Mucosa of descending colon (tissue), 3 donors: ENCODE measurements around the gene CEACAM6. TPM values are rescaled to one million over a fixed set of nuclear protein-coding genes. Genes with fewer than 3 reads are reported as not detected.
A peak's percentile ranks its signal among the peaks of the same experiment; 100 is the strongest.

Experiments used
- ATAC-seq: fragments of 200-7000 bp; cut with Tn5 transposase; one replicate; pipeline ENCODE4 v1.9.1; 2020; ENCODE audit warnings: mild to moderate bottlenecking, moderate library complexity
- DNase-seq, 3 donors: peaks; one replicate each; pipeline ENCODE4 v3.0.0-alpha.2; 2020
- H3K36me3 ChIP-seq: fragments of 200-600 bp; one replicate; pipeline ENCODE4 v1.8.0; 2021; ENCODE audit warnings: low read depth, mild to moderate bottlenecking
- H3K4me1 ChIP-seq: fragments of 200-600 bp; one replicate; pipeline ENCODE4 v1.8.0; 2021; ENCODE audit warnings: low read depth, mild to moderate bottlenecking
- H3K4me3 ChIP-seq: fragments of 200-600 bp; one replicate; pipeline ENCODE4 v1.8.0; 2021; ENCODE audit warnings: mild to moderate bottlenecking
- H3K9me3 ChIP-seq: fragments of 200-600 bp; one replicate; pipeline ENCODE4 v1.8.0; 2021; ENCODE audit warnings: mild to moderate bottlenecking
- CTCF ChIP-seq: fragments of 200-600 bp; IDR thresholded peaks from one replicate; pipeline ENCODE4 v1.8.0; 2022; ENCODE audit warnings: antibody characterized with exemption, mild to moderate bottlenecking
- intact Hi-C, 2 donors: fragments of 100-400 bp; cut with DNase I in 1 of 2; cut with micrococcal nuclease in 1 of 2; formaldehyde crosslinking; loops; one replicate each; pipeline versions ENCODE4 v1.11.0 to v1.11.1; 2022; cut with DNase I, micrococcal nuclease
- total RNA-seq, 3 donors: library from RNA; stranded (reverse); fragmentation: NEBNext Ultra II Directional in 2 of 3; extraction: Animal tissue kit (Norgen Biotek cat#: 25700) in 2 of 3; gene quantifications; one replicate each; pipeline versions ENCODE4 v1.2.1 to v1.2.4, GENCODE V29; 2021 to 2023
- donor health status: DM: no; HTN: no; CAD: no; lungs with moderate emphysema.
- donor health status: DM: no; HTN: no; CAD: no.
- donor health status: DM: no; HTN: yes; CAD: no.

CEACAM6 gene
- total RNA-seq, 3 donors from 2014 or later = 249 to 1,767 (median 431) TPM

- Histone ChIP-seq H3K4me3 (no peak overlapping the region), H3K9me3 (no peaks in the 10 kb centered on the region), H3K4me1 (no peaks in the 10 kb centered on the region), H3K36me3 (no peaks in the 10 kb centered on the region)
- intact Hi-C loops = no loop called here
- peak in 1 of 3 donors; percentile 65 for DNase-seq
- ATAC-seq = peak; percentile 89
- peak; percentile 52 for TF ChIP-seq CTCF
Measured at GRCh38 chr19:41821003-41821735, 65.8 kb downstream of the CEACAM6 start.

Other genes starting within 250 kb of the CEACAM6 start
- 1 to 10 TPM; 1.4 to 2.1 (median 1.9) TPM for gene CEACAM21, start 179.4 kb upstream of the CEACAM6 start, total RNA-seq
- gene CEACAM4, start 128.5 kb upstream of the CEACAM6 start, total RNA-seq = 1 to 10 TPM in 1 of 3 donors, under 1 TPM in 1, not detected in 1; 0.25 to 1.2 TPM
- 1,000 to 10,000 TPM in 2 of 3 donors, 100 to 1,000 TPM in 1; 753 to 3,639 (median 2,117) TPM for gene CEACAM7, start 67.3 kb upstream of the CEACAM6 start, total RNA-seq
- gene CEACAM5, start 46.9 kb upstream of the CEACAM6 start, total RNA-seq = 1,000 to 10,000 TPM; 2,069 to 7,240 (median 3,325) TPM
- 1 to 10 TPM; 2.5 to 4.5 (median 3.9) TPM for gene CEACAM3, start 41.1 kb downstream of the CEACAM6 start, total RNA-seq
- not detected for gene LYPD4, start 89.2 kb downstream of the CEACAM6 start, total RNA-seq
- not detected for gene DMRTC2, start 89.5 kb downstream of the CEACAM6 start, total RNA-seq
- gene RPS19, start 104.7 kb downstream of the CEACAM6 start, total RNA-seq = 1,000 to 10,000 TPM; 1,251 to 1,696 (median 1,572) TPM
- gene CD79A, start 121.7 kb downstream of the CEACAM6 start, total RNA-seq = 1 to 10 TPM; 2.7 to 7.3 (median 3.9) TPM
- 100 to 1,000 TPM in 1 of 3 donors, 10 to 100 TPM in 2; 84.9 to 125 (median 92.3) TPM for gene ARHGEF1, start 127.7 kb downstream of the CEACAM6 start, total RNA-seq
- gene ERFL, start 172.9 kb downstream of the CEACAM6 start, total RNA-seq = 1 to 10 TPM in 1 of 3 donors, under 1 TPM in 2; 0.70 to 1.1 (median 0.98) TPM
- 100 to 1,000 TPM; 150 to 160 (median 152) TPM for gene RABAC1, start 203.8 kb downstream of the CEACAM6 start, total RNA-seq
- 1 to 10 TPM in 1 of 3 donors, not detected in 2; 8.3 TPM for gene ATP1A3, start 238.7 kb downstream of the CEACAM6 start, total RNA-seq